ENCODE results near the gene GPR3. TPM values are rescaled to one million over a fixed set of nuclear protein-coding genes. Genes with fewer than 3 reads are reported as not detected.
A peak's percentile ranks its signal among the peaks of the same experiment; 100 is the strongest.

The GPR3 gene
- total and polyA plus RNA-seq, 10 of the 15 experiments (the other 5 are each of a cell fraction or from before 2014, with no cell fraction given), result 0.33 to 1.4 (median 0.63) TPM; not detected in 3

DNA sequence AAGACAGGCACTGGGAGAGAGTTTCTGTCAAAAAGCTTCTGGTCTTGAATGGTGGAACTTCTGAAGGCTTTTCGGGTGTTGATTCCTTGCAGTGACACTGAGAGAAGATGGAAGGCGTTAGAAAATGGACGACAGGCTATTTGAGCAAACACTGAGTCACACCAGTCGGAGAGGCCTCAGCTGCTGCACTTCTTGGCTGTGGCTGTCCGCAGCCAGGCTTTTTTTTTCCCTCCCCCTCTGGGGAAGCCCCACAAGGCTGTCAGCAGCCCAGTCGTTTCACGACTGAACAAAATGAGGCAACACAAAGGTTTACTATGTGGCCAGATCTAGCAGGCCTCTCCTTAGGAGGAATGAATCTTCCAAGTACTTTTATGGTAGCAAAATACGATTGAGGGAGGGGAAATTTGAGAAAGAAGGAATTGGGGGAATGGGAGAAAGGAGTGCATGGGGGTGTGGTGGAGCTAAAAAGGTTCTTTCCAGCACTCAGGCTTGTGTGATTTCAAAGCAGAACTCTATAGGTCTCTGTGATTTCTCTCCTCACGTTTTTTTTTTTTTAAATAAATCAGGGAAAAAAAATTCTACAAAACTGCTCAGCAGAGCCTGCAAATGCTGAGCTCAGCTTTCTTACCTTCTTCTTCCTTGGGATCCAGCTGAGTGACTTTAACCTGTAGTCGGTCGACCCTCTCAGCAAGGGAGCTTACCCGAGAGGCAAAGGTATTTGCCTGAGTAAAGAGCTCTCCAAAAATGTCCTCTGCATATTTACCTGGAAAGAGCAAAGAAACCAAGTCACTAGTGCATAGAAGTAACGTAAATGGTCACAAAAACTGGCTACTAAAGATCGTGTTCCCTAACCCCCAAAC lies 26.1 kb downstream of the GPR3 start (continued):
- TF ChIP-seq, protein P1, sequence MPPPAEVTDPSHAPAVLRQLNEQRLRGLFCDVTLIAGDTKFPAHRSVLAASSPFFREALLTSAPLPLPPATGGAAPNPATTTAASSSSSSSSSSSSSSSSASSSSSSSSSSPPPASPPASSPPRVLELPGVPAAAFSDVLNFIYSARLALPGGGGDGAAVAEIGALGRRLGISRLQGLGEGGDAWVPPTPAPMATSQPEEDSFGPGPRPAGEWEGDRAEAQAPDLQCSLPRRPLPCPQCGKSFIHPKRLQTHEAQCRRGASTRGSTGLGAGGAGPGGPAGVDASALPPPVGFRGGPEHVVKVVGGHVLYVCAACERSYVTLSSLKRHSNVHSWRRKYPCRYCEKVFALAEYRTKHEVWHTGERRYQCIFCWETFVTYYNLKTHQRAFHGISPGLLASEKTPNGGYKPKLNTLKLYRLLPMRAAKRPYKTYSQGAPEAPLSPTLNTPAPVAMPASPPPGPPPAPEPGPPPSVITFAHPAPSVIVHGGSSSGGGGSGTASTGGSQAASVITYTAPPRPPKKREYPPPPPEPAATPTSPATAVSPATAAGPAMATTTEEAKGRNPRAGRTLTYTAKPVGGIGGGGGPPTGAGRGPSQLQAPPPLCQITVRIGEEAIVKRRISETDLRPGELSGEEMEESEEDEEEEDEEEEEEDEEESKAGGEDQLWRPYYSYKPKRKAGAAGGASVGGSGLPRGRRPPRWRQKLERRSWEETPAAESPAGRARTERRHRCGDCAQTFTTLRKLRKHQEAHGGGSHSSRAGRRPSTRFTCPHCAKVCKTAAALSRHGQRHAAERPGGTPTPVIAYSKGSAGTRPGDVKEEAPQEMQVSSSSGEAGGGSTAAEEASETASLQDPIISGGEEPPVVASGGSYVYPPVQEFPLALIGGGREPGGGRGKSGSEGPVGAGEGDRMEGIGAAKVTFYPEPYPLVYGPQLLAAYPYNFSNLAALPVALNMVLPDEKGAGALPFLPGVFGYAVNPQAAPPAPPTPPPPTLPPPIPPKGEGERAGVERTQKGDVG (CRISPR knock-in tag; IDR thresholded peaks at IDR 0.05), result no peak
- no peak for TF ChIP-seq SP1 (IDR thresholded peaks at IDR 0.05; ENCODE audit: low read depth, low read length)
- peak; percentile 90; the same call in 1 of the 2 replicates for TF ChIP-seq CBX5 (IDR thresholded peaks at IDR 0.05; ENCODE audit: low read depth)
- TF ChIP-seq, protein P2, sequence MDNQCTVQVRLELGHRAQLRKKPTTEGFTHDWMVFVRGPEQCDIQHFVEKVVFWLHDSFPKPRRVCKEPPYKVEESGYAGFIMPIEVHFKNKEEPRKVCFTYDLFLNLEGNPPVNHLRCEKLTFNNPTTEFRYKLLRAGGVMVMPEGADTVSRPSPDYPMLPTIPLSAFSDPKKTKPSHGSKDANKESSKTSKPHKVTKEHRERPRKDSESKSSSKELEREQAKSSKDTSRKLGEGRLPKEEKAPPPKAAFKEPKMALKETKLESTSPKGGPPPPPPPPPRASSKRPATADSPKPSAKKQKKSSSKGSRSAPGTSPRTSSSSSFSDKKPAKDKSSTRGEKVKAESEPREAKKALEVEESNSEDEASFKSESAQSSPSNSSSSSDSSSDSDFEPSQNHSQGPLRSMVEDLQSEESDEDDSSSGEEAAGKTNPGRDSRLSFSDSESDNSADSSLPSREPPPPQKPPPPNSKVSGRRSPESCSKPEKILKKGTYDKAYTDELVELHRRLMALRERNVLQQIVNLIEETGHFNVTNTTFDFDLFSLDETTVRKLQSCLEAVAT (IDR thresholded peaks at IDR 0.05), result peak; percentile 46
- TF ChIP-seq BACH1 (IDR thresholded peaks at IDR 0.05; ENCODE audit: borderline replicate concordance), result peak; percentile 69; the same call in 1 of the 2 replicates
- peak; percentile 37 for TF ChIP-seq RELA (IDR thresholded peaks at IDR 0.05; ENCODE audit: borderline replicate concordance, partially characterized antibody)
- TF ChIP-seq STAT3 (IDR thresholded peaks at IDR 0.05; ENCODE audit: low read depth, low read length), result no peak
- TF ChIP-seq, protein P3, sequence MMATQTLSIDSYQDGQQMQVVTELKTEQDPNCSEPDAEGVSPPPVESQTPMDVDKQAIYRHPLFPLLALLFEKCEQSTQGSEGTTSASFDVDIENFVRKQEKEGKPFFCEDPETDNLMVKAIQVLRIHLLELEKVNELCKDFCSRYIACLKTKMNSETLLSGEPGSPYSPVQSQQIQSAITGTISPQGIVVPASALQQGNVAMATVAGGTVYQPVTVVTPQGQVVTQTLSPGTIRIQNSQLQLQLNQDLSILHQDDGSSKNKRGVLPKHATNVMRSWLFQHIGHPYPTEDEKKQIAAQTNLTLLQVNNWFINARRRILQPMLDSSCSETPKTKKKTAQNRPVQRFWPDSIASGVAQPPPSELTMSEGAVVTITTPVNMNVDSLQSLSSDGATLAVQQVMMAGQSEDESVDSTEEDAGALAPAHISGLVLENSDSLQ (IDR thresholded peaks at IDR 0.05), result peak; percentile 64
- TF ChIP-seq MTA2 (IDR thresholded peaks at IDR 0.05; ENCODE audit: low read depth), result peak; percentile 59
- peak; percentile 48; the same call in 1 of the 2 replicates for TF ChIP-seq ZBED1 (IDR thresholded peaks at IDR 0.05; ENCODE audit: borderline replicate concordance)
- peak; percentile 30; the same call in 1 of the 2 replicates for TF ChIP-seq PML (IDR thresholded peaks at IDR 0.05; ENCODE audit: low read length)
- peak; percentile 40 for TF ChIP-seq MEF2B (IDR thresholded peaks at IDR 0.05; ENCODE audit: partially characterized antibody, poor library complexity, severe bottlenecking)
- TF ChIP-seq IRF4 (IDR thresholded peaks at IDR 0.05; ENCODE audit: low read depth, low read length), result peak; percentile 27; the same call in 1 of the 2 replicates
- TF ChIP-seq NBN (IDR thresholded peaks at IDR 0.05), result peak; percentile 78
- TF ChIP-seq RUNX3 (IDR thresholded peaks at IDR 0.05; ENCODE audit: low read length), result peak; percentile 88
- TF ChIP-seq RAD21 (IDR thresholded peaks at IDR 0.05; ENCODE audit: insufficient read depth, low read depth, low read length), result no peak
- TF ChIP-seq, protein P4, sequence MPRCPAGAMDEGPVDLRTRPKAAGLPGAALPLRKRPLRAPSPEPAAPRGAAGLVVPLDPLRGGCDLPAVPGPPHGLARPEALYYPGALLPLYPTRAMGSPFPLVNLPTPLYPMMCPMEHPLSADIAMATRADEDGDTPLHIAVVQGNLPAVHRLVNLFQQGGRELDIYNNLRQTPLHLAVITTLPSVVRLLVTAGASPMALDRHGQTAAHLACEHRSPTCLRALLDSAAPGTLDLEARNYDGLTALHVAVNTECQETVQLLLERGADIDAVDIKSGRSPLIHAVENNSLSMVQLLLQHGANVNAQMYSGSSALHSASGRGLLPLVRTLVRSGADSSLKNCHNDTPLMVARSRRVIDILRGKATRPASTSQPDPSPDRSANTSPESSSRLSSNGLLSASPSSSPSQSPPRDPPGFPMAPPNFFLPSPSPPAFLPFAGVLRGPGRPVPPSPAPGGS (IDR thresholded peaks at IDR 0.05; ENCODE audit: borderline replicate concordance, insufficient read depth, low read depth, low read length, poor library complexity, severe bottlenecking), result peak; percentile 51
- TF ChIP-seq, protein P5, sequence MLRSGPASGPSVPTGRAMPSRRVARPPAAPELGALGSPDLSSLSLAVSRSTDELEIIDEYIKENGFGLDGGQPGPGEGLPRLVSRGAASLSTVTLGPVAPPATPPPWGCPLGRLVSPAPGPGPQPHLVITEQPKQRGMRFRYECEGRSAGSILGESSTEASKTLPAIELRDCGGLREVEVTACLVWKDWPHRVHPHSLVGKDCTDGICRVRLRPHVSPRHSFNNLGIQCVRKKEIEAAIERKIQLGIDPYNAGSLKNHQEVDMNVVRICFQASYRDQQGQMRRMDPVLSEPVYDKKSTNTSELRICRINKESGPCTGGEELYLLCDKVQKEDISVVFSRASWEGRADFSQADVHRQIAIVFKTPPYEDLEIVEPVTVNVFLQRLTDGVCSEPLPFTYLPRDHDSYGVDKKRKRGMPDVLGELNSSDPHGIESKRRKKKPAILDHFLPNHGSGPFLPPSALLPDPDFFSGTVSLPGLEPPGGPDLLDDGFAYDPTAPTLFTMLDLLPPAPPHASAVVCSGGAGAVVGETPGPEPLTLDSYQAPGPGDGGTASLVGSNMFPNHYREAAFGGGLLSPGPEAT (IDR thresholded peaks at IDR 0.05; ENCODE audit: low read depth), result peak; percentile 92
